ENCODE measurements around the gene GRAMD1A.
A peak's percentile ranks its signal among the peaks of the same experiment; 100 is the strongest.

Gene GRAMD1A

DNA sequence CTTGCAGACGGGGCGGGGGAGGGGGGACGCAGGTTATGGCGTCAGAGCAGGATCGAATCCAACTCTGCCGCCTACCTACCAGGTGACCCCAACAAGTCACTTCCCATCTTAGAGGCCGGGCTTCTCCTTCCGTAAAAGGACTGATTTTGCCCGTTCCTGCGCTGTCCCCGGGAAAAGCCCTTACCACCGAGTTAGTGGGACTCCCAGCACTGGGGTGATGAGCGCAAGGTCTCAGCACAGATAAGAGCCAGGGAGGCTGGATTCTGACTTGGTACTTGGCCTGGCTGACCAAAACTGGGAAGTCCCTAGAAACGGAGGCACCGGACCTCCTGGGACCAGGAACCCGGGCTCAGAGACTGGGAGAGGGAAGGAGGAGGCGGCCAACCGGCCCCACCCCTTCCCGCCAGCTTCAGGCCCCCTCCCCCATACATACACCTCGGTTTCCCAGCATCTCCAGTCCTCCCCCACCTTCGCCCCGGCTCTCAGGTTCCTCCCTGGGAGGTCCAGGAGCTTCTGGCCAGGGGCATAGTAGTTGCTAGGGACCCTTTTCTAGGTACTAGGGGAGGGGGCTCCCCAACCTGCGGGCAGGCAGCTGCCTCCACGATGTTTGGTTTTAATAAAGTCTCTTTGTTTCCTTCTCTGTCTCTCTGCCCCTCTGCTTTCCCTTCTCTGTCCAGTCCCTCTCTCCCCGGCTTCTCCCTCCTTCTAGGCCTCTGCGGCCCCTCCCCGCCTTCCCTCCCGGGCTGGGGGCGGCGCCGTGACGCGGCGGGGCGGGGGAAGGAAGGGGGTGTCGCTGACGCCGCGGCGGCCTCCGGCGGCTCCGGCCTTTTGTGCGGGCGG, at the start of gene GRAMD1A:
Gene GRAMD1A (plus strand): TSS at position 826 of the 840 bp plus-strand sequence. CDS start 156 bp downstream, outside the sequence.
- TF ChIP-seq, protein P1, sequence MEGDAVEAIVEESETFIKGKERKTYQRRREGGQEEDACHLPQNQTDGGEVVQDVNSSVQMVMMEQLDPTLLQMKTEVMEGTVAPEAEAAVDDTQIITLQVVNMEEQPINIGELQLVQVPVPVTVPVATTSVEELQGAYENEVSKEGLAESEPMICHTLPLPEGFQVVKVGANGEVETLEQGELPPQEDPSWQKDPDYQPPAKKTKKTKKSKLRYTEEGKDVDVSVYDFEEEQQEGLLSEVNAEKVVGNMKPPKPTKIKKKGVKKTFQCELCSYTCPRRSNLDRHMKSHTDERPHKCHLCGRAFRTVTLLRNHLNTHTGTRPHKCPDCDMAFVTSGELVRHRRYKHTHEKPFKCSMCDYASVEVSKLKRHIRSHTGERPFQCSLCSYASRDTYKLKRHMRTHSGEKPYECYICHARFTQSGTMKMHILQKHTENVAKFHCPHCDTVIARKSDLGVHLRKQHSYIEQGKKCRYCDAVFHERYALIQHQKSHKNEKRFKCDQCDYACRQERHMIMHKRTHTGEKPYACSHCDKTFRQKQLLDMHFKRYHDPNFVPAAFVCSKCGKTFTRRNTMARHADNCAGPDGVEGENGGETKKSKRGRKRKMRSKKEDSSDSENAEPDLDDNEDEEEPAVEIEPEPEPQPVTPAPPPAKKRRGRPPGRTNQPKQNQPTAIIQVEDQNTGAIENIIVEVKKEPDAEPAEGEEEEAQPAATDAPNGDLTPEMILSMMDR (IDR thresholded peaks at IDR 0.05; ENCODE audit: borderline replicate concordance, control extremely low read depth, extremely low read depth, insufficient read depth, missing control alignments): no peak
- in situ Hi-C loops (cut with MboI; ENCODE audit: low sequenced_read_pairs, unreplicated experiment): no loop called here
- peak; percentile 96 for DNase-seq (ENCODE audit: low spot score)

- TF ChIP-seq, protein P1 (IDR thresholded peaks at IDR 0.05; ENCODE audit: borderline replicate concordance, control extremely low read depth, extremely low read depth, insufficient read depth, missing control alignments): no peak
- in situ Hi-C loops (cut with MboI; ENCODE audit: low sequenced_read_pairs, unreplicated experiment): no loop called here
- no peak for DNase-seq (ENCODE audit: low spot score)
Observed at GRCh38 chr19:34953092-34953491, 47.0 kb upstream of the GRAMD1A start.

DNA sequence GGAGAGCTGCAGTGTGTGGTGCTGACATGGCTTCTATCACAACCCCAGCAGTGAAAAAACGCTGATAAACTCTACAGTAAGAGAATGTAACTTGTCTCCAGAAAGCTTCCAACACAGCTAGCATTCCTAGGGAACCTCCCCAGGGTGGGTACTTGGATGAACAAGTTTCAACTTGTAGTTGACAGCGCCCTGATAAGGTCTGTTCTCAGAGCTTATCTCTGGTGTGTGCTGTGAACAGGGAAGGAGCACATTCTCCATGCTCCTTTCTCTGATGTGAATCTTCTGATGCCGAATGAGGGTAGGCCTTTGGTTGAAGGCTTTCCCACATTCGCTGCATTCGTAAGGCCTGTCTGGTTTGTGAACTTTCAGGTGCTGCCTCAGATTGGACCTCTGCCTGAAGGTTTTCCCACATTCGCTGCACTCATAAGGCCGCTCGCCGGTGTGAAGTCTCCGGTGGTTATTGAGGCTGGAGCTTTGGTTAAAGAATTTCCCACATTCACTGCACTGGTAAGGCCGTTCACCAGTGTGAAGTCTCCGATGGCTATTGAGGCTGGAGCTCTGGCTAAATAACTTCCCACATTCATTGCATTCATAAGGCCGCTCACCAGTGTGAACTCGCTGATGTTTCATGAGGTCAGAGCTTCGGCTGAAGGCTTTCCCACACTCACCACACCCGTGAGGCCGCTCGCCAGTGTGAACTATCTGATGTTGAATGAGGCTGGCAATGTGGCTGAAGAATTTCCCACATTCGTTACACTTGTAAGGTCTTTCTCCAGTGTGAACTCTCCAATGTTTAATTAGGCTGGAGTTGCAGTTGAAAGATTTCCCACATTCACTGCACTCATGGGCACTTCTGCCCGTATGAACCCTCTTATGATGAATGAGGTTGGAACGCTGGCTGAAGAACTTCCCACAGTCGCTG, 42.0 kb upstream of the GRAMD1A start:
- TF ChIP-seq, protein P1 (IDR thresholded peaks at IDR 0.05; ENCODE audit: borderline replicate concordance, control extremely low read depth, extremely low read depth, insufficient read depth, missing control alignments): no peak
- in situ Hi-C loops (cut with MboI; ENCODE audit: low sequenced_read_pairs, unreplicated experiment): no loop called here
- DNase-seq (ENCODE audit: low spot score): no peak

DNA sequence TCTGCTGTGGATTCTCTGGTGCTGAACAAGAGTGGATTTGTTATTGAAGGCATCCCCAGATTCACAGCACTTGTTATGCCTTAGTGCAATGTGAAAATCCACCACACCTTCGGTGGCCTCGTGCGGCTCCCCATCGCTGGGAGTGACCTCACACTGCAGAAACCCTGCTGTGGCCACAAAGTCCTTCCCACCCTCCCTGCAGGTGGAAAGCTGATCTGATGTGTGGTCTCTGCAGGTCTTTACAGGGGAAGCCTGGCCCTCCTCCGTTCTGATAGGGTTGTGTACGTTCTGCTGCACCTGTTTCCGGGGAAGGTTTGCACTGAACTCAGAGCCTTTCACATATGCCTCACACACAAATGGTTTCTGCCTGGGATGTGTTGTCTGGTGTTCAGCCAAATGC, 41.1 kb upstream of the GRAMD1A start:
- in situ Hi-C loops (cut with MboI; ENCODE audit: low sequenced_read_pairs, unreplicated experiment): no loop called here
- TF ChIP-seq, protein P1 (IDR thresholded peaks at IDR 0.05; ENCODE audit: borderline replicate concordance, control extremely low read depth, extremely low read depth, insufficient read depth, missing control alignments): no peak
- DNase-seq (ENCODE audit: low spot score): no peak

- no peak for DNase-seq (ENCODE audit: low spot score)
- in situ Hi-C loops (cut with MboI; ENCODE audit: low sequenced_read_pairs, unreplicated experiment): no loop called here
- TF ChIP-seq, protein P1 (IDR thresholded peaks at IDR 0.05; ENCODE audit: borderline replicate concordance, control extremely low read depth, extremely low read depth, insufficient read depth, missing control alignments): no peak
Observed at GRCh38 chr19:34960103-34960805, 39.9 kb upstream of the GRAMD1A start.

All from GM13976 (cell line).